Panc1 (cell line): ENCODE results near the gene NDUFS6.

Experiments
- CTCF ChIP-seq: fragments of 450-650 bp; IDR thresholded peaks from 2 replicates; pipeline ENCODE4 v1.5.1; 2017; ENCODE audit warnings: mild to moderate bottlenecking
- POLR2AphosphoS5 ChIP-seq: IDR thresholded peaks from 2 replicates; pipeline ENCODE4 v1.6.1; 2012; ENCODE audit warnings: mild to moderate bottlenecking, low read depth, low read length, moderate library complexity

GRCh38 chr5:1758574-1758973, 42.6 kb upstream of the NDUFS6 start:
- no peak for TF ChIP-seq CTCF
- no peak for TF ChIP-seq POLR2AphosphoS5
